ENCODE data around the gene LRRC42. TPM values are rescaled to one million over a fixed set of nuclear protein-coding genes. Genes with fewer than 3 reads are reported as not detected.

LRRC42 gene
- total RNA-seq, 1 experiment from 2014 or later: 38.1 TPM

DNA sequence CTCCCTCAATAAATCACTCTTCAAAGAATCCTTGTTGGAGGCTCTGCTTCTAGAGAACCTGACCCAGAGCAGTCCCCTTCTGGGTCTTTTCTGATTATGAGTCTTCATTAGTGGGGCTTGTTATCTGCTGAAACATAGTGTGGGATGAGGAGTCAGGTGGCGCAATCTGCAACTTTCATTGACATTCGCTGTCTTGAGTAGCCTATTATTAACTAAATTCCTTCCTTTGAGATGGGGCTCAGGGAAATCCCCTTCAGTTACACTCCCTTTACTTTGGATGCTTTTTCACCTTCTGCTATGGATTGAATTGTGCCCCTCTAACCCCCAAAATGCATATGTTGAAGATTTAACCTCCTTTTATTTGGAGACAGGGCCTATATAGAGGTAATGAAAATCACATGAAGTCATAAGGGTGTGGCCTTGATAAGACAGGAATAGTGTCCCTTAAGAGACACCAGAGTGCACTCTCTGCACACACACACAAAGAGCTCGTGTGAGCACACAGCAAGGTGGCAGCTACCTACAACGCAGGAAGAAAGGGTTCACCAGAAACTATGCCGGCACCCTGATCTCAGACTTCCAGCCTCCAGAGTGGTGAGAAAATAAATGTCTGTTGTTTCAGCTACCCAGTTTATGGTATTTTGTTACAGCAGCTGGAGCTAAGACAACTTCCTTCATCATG, 32.7 kb upstream of the LRRC42 start (continued):
- TF ChIP-seq, protein P1, sequence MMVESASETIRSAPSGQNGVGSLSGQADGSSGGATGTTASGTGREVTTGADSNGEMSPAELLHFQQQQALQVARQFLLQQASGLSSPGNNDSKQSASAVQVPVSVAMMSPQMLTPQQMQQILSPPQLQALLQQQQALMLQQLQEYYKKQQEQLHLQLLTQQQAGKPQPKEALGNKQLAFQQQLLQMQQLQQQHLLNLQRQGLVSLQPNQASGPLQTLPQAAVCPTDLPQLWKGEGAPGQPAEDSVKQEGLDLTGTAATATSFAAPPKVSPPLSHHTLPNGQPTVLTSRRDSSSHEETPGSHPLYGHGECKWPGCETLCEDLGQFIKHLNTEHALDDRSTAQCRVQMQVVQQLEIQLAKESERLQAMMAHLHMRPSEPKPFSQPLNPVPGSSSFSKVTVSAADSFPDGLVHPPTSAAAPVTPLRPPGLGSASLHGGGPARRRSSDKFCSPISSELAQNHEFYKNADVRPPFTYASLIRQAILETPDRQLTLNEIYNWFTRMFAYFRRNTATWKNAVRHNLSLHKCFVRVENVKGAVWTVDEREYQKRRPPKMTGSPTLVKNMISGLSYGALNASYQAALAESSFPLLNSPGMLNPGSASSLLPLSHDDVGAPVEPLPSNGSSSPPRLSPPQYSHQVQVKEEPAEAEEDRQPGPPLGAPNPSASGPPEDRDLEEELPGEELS (CRISPR knock-in tag; IDR thresholded peaks at IDR 0.05): no peak
- TF ChIP-seq, protein P2, sequence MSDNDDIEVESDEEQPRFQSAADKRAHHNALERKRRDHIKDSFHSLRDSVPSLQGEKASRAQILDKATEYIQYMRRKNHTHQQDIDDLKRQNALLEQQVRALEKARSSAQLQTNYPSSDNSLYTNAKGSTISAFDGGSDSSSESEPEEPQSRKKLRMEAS (CRISPR knock-in tag; IDR thresholded peaks at IDR 0.05): no peak
- TF ChIP-seq, protein P3, sequence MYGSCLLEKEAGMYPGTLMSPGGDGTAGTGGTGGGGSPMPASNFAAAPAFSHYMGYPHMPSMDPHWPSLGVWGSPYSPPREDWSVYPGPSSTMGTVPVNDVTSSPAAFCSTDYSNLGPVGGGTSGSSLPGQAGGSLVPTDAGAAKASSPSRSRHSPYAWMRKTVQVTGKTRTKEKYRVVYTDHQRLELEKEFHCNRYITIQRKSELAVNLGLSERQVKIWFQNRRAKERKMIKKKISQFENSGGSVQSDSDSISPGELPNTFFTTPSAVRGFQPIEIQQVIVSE (CRISPR knock-in tag; IDR thresholded peaks at IDR 0.05; ENCODE audit: borderline replicate concordance): no peak
- TF ChIP-seq ZNF671 (CRISPR knock-in tag; IDR thresholded peaks at IDR 0.05): no peak

DNA sequence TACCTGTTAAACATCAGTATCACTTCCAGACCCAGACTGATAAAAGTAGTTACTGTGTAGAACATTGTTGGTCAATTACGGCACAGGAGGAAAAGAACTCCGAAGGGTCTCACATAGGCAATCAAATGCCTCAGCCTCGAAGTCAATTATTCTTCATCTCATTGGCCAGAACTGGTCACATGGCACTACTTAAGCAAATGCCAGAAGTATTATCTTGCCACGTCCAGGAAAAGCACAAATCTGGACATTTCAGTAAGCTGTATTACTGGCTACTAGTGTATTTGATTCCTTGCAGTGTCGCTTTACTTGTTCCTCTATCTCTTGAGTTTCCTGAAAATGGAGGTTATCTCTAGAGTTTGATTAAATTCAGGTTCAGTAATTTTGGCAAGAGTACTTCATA, 27.8 kb upstream of the LRRC42 start:
- Mint-ChIP-seq H3K36me3 (peaks cover 13% of the 10 kb centered on the region), H3K9me3 (0 out of 2 replicates have a peak, but pooled peaks cover 5% of the 10 kb centered on the region), H3K27me3 (ENCODE audit: low read depth) (no peaks in the 10 kb centered on the region), H3K4me1 (peaks cover 18% of the 10 kb centered on the region), H3K4me3 (no peak overlapping the region), H3K27ac (no peak overlapping the region)
- TF ChIP-seq, protein P4, sequence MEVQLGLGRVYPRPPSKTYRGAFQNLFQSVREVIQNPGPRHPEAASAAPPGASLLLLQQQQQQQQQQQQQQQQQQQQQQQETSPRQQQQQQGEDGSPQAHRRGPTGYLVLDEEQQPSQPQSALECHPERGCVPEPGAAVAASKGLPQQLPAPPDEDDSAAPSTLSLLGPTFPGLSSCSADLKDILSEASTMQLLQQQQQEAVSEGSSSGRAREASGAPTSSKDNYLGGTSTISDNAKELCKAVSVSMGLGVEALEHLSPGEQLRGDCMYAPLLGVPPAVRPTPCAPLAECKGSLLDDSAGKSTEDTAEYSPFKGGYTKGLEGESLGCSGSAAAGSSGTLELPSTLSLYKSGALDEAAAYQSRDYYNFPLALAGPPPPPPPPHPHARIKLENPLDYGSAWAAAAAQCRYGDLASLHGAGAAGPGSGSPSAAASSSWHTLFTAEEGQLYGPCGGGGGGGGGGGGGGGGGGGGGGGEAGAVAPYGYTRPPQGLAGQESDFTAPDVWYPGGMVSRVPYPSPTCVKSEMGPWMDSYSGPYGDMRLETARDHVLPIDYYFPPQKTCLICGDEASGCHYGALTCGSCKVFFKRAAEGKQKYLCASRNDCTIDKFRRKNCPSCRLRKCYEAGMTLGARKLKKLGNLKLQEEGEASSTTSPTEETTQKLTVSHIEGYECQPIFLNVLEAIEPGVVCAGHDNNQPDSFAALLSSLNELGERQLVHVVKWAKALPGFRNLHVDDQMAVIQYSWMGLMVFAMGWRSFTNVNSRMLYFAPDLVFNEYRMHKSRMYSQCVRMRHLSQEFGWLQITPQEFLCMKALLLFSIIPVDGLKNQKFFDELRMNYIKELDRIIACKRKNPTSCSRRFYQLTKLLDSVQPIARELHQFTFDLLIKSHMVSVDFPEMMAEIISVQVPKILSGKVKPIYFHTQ (CRISPR knock-in tag; IDR thresholded peaks at IDR 0.05): no peak
- TF ChIP-seq, protein P5, sequence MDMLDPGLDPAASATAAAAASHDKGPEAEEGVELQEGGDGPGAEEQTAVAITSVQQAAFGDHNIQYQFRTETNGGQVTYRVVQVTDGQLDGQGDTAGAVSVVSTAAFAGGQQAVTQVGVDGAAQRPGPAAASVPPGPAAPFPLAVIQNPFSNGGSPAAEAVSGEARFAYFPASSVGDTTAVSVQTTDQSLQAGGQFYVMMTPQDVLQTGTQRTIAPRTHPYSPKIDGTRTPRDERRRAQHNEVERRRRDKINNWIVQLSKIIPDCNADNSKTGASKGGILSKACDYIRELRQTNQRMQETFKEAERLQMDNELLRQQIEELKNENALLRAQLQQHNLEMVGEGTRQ (CRISPR knock-in tag; IDR thresholded peaks at IDR 0.05): peak; percentile 53; the same call in 1 of the 2 replicates
- no peak for ATAC-seq
- CTCF ChIA-PET: no interaction called here
- POLR2A ChIA-PET: no interaction called here
- no peak for DNase-seq (ENCODE audit: low spot score)

DNA sequence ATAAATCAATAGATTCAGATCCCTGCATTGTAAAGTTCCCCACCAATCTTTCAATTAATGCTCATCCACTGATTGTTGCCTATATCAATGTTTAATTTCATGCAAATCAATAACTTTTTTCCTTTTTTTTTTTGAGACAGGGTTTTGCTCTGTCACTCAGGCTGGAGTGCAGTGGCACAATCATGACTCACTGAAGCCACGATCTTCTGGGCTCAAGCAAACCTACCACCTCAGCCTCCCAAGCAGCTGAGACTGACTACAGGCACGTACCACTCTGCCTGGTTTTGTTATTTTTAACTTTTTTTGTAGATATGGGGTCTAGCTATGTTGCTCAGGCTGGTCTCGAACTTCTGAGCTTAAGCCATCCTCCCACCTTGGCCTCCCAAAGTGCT, 26.5 kb upstream of the LRRC42 start:
- DNase-seq (ENCODE audit: low spot score): no peak
- no peak for TF ChIP-seq CTCF (IDR thresholded peaks at IDR 0.05)
- TF ChIP-seq ZNF263 (CRISPR knock-in tag; IDR thresholded peaks at IDR 0.05; ENCODE audit: low read depth): no peak
- no peak for TF ChIP-seq TEAD1 (CRISPR knock-in tag; IDR thresholded peaks at IDR 0.05)
- TF ChIP-seq MYBL2 (CRISPR knock-in tag; IDR thresholded peaks at IDR 0.05): no peak
- TF ChIP-seq MLX (CRISPR knock-in tag; IDR thresholded peaks at IDR 0.05): no peak
- TF ChIP-seq ESRRA (CRISPR knock-in tag; IDR thresholded peaks at IDR 0.05; ENCODE audit: borderline replicate concordance): no peak
- TF ChIP-seq NR3C1 (CRISPR knock-in tag; conservative IDR thresholded peaks at IDR 0.05; ENCODE audit: low read depth): no peak
- no peak for TF ChIP-seq ELF4 (CRISPR knock-in tag; IDR thresholded peaks at IDR 0.05; ENCODE audit: low read depth)
- TF ChIP-seq ERG (CRISPR knock-in tag; IDR thresholded peaks at IDR 0.05): no peak
- no peak for TF ChIP-seq ZNF396 (CRISPR knock-in tag; IDR thresholded peaks at IDR 0.05; ENCODE audit: borderline replicate concordance)
- no peak for TF ChIP-seq ZNF671 (CRISPR knock-in tag; IDR thresholded peaks at IDR 0.05)
- no peak for TF ChIP-seq RORB (CRISPR knock-in tag; IDR thresholded peaks at IDR 0.05)
- TF ChIP-seq, protein P6, sequence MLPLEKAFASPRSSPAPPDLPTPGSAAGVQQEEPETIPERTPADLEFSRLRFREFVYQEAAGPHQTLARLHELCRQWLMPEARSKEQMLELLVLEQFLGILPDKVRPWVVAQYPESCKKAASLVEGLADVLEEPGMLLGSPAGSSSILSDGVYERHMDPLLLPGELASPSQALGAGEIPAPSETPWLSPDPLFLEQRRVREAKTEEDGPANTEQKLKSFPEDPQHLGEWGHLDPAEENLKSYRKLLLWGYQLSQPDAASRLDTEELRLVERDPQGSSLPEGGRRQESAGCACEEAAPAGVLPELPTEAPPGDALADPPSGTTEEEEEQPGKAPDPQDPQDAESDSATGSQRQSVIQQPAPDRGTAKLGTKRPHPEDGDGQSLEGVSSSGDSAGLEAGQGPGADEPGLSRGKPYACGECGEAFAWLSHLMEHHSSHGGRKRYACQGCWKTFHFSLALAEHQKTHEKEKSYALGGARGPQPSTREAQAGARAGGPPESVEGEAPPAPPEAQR (CRISPR knock-in tag; IDR thresholded peaks at IDR 0.05): no peak
- TF ChIP-seq ZNF416 (CRISPR knock-in tag; IDR thresholded peaks at IDR 0.05): no peak
- TF ChIP-seq CREM (CRISPR knock-in tag; IDR thresholded peaks at IDR 0.05): no peak
- H3K4me3 Mint-ChIP-seq: no peak overlapping the region
- H3K4me1 Mint-ChIP-seq: peaks cover 7% of the 10 kb centered on the region
- POLR2A ChIA-PET: no interaction called here
- H3K36me3 Mint-ChIP-seq: peaks cover 13% of the 10 kb centered on the region
- CTCF ChIA-PET: no interaction called here
- ATAC-seq: no peak
- no peaks in the 10 kb centered on the region for H3K27me3 Mint-ChIP-seq (ENCODE audit: low read depth)
- H3K27ac Mint-ChIP-seq: no peak overlapping the region
- 0 out of 2 replicates have a peak, but pooled peaks cover 5% of the 10 kb centered on the region for H3K9me3 Mint-ChIP-seq
